ENCODE data around the gene PCDHGC3.

- TF ChIP-seq MAX (IDR thresholded peaks at IDR 0.05) (no peak), RAD21 (conservative IDR thresholded peaks at IDR 0.05 in 1 of 2, IDR thresholded peaks at IDR 0.05 in 1 of 2) (no peak), POLR2AphosphoS2 (conservative IDR thresholded peaks at IDR 0.05; ENCODE audit: low read length) (no peak), POLR2A (IDR thresholded peaks at IDR 0.05; ENCODE audit: low read length) (no peak), HDAC2 (IDR thresholded peaks at IDR 0.05) (no peak), MAZ (IDR thresholded peaks at IDR 0.05; ENCODE audit: borderline replicate concordance, low read depth, low read length) (no peak), REST (IDR thresholded peaks at IDR 0.05) (no peak), NR3C1 (IDR thresholded peaks at IDR 0.05) (no peak), JUNB (IDR thresholded peaks at IDR 0.05) (no peak), CEBPB (IDR thresholded peaks at IDR 0.05) (no peak)
- TF ChIP-seq, protein P1, sequence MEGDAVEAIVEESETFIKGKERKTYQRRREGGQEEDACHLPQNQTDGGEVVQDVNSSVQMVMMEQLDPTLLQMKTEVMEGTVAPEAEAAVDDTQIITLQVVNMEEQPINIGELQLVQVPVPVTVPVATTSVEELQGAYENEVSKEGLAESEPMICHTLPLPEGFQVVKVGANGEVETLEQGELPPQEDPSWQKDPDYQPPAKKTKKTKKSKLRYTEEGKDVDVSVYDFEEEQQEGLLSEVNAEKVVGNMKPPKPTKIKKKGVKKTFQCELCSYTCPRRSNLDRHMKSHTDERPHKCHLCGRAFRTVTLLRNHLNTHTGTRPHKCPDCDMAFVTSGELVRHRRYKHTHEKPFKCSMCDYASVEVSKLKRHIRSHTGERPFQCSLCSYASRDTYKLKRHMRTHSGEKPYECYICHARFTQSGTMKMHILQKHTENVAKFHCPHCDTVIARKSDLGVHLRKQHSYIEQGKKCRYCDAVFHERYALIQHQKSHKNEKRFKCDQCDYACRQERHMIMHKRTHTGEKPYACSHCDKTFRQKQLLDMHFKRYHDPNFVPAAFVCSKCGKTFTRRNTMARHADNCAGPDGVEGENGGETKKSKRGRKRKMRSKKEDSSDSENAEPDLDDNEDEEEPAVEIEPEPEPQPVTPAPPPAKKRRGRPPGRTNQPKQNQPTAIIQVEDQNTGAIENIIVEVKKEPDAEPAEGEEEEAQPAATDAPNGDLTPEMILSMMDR (IDR thresholded peaks at IDR 0.05) = no peak
Measured at GRCh38 chr5:141437221-141437620, 38.5 kb upstream of the PCDHGC3 start.

Measured in A549 (cell line).